ENCODE data around the gene PHB1.

PHB1 gene

GRCh38 chr17:49388290-49388640 is 26.4 kb downstream of the PHB1 start:
- H3K9ac ChIP-seq (ENCODE audit: low read length) = no peak overlapping the region; the same call in 1 of the 2 replicates
- H2AFZ ChIP-seq (ENCODE audit: low read length) = no peak overlapping the region
- H3K9me2 ChIP-seq (ENCODE audit: low read depth, low read length) = no peaks in the 10 kb centered on the region
- H3K79me2 ChIP-seq (ENCODE audit: insufficient read depth, low read length) = no peaks in the 10 kb centered on the region
- no peaks in the 10 kb centered on the region for H3F3A ChIP-seq (ENCODE audit: insufficient read depth, low read length)
- H3K4me1 ChIP-seq (ENCODE audit: insufficient read depth, low read length, severe bottlenecking) = peaks cover 41% of the 10 kb centered on the region
- H3K4me3 ChIP-seq (ENCODE audit: low read depth, low read length, poor library complexity, severe bottlenecking) = no peak overlapping the region
- TF ChIP-seq CTCF (IDR thresholded peaks at IDR 0.05; ENCODE audit: low read length) (no peak), EZH2 (IDR thresholded peaks at IDR 0.05; ENCODE audit: borderline replicate concordance, low read length) (no peak)
- H3K36me3 ChIP-seq (ENCODE audit: insufficient read depth, low read length) = no peaks in the 10 kb centered on the region
- H3K27me3 ChIP-seq (ENCODE audit: insufficient read depth, low read length) = no peaks in the 10 kb centered on the region
- H4K20me1 ChIP-seq (ENCODE audit: insufficient read depth, low read length) = no peaks in the 10 kb centered on the region
- H3K27ac ChIP-seq (ENCODE audit: low read depth, low read length, poor library complexity, severe bottlenecking) = peak overlapping the region; percentile 48
- peak overlapping the region; percentile 36; the same call in 1 of the 2 replicates for H3K4me2 ChIP-seq (ENCODE audit: low read length)
- no peaks in the 10 kb centered on the region for H3K9me3 ChIP-seq (ENCODE audit: low read length)

GRCh38 chr17:49387498-49388289 is 27.0 kb downstream of the PHB1 start:
- Histone ChIP-seq H3K9me2 (ENCODE audit: low read depth, low read length) (no peaks in the 10 kb centered on the region), H3K36me3 (ENCODE audit: insufficient read depth, low read length) (no peaks in the 10 kb centered on the region), H3F3A (ENCODE audit: insufficient read depth, low read length) (no peaks in the 10 kb centered on the region), H3K79me2 (ENCODE audit: insufficient read depth, low read length) (no peaks in the 10 kb centered on the region), H3K4me1 (ENCODE audit: insufficient read depth, low read length, severe bottlenecking) (peaks cover 40% of the 10 kb centered on the region), H2AFZ (ENCODE audit: low read length) (no peak overlapping the region), H3K9me3 (ENCODE audit: low read length) (no peaks in the 10 kb centered on the region), H3K4me2 (ENCODE audit: low read length) (peak overlapping the region; percentile 36; the same call in 1 of the 2 replicates), H3K27me3 (ENCODE audit: insufficient read depth, low read length) (no peaks in the 10 kb centered on the region), H4K20me1 (ENCODE audit: insufficient read depth, low read length) (no peaks in the 10 kb centered on the region), H3K4me3 (ENCODE audit: low read depth, low read length, poor library complexity, severe bottlenecking) (no peak overlapping the region), H3K9ac (ENCODE audit: low read length) (no peak overlapping the region; the same call in 1 of the 2 replicates), H3K27ac (ENCODE audit: low read depth, low read length, poor library complexity, severe bottlenecking) (peak overlapping the region; percentile 48)
- TF ChIP-seq CTCF (IDR thresholded peaks at IDR 0.05; ENCODE audit: low read length) (no peak), EZH2 (IDR thresholded peaks at IDR 0.05; ENCODE audit: borderline replicate concordance, low read length) (no peak)

- no peaks in the 10 kb centered on the region for H4K20me1 ChIP-seq (ENCODE audit: insufficient read depth, low read length)
- peaks cover 40% of the 10 kb centered on the region for H3K4me1 ChIP-seq (ENCODE audit: insufficient read depth, low read length, severe bottlenecking)
- H2AFZ ChIP-seq (ENCODE audit: low read length) = no peak overlapping the region
- H3K9me3 ChIP-seq (ENCODE audit: low read length) = no peaks in the 10 kb centered on the region
- TF ChIP-seq EZH2 (IDR thresholded peaks at IDR 0.05; ENCODE audit: borderline replicate concordance, low read length) (no peak), CTCF (IDR thresholded peaks at IDR 0.05; ENCODE audit: low read length) (no peak)
- no peaks in the 10 kb centered on the region for H3K9me2 ChIP-seq (ENCODE audit: low read depth, low read length)
- no peak overlapping the region for H3K4me3 ChIP-seq (ENCODE audit: low read depth, low read length, poor library complexity, severe bottlenecking)
- H3F3A ChIP-seq (ENCODE audit: insufficient read depth, low read length) = no peaks in the 10 kb centered on the region
- H3K4me2 ChIP-seq (ENCODE audit: low read length) = no peak overlapping the region
- no peak overlapping the region for H3K27ac ChIP-seq (ENCODE audit: low read depth, low read length, poor library complexity, severe bottlenecking)
- H3K9ac ChIP-seq (ENCODE audit: low read length) = no peak overlapping the region
- no peaks in the 10 kb centered on the region for H3K79me2 ChIP-seq (ENCODE audit: insufficient read depth, low read length)
- no peaks in the 10 kb centered on the region for H3K36me3 ChIP-seq (ENCODE audit: insufficient read depth, low read length)
- no peaks in the 10 kb centered on the region for H3K27me3 ChIP-seq (ENCODE audit: insufficient read depth, low read length)
These were observed 28.3 kb downstream of the PHB1 start for GRCh38 chr17:49386373-49386772.
